ENCODE data around the gene WDR43. TPM values are rescaled to one million over a fixed set of nuclear protein-coding genes. Genes with fewer than 3 reads are reported as not detected.

Gene WDR43
- total and polyA plus RNA-seq, 7 donors = 8.4 to 45.3 (median 24.9) TPM

GRCh38 chr2:28895189-28895893, 874 bp downstream of the WDR43 start:
- peaks cover 0 to 44% (median 32%) of the 10 kb centered on the region in 4 donors for H3K4me1 ChIP-seq
- intact Hi-C loops (cut with DNase I) = loop anchor here (10.0 kb wide), 1 partner anchor 331 kb away; no protein-coding TSS in a partner anchor
- peak overlapping the region; percentile 75 to 100 (median 88) for H3K4me3 ChIP-seq
- peak; percentile 69 for DNase-seq
- H3K27me3 ChIP-seq = no peaks in the 10 kb centered on the region
- H3K27ac ChIP-seq = peak overlapping the region; percentile 81 to 90 (median 84)
- H3K9me3 ChIP-seq = no peaks in the 10 kb centered on the region
- WGBS, 2 donors = 0% methylated on average over 19 of the region's 19 CpGs
- TF ChIP-seq EP300 (IDR thresholded peaks at IDR 0.05) (no peak), POLR2A (IDR thresholded peaks at IDR 0.05) (no peak), CTCF (IDR thresholded peaks at IDR 0.05) (no peak), POLR2AphosphoS5 (IDR thresholded peaks at IDR 0.05) (no peak)
- no peaks in the 10 kb centered on the region for H3K36me3 ChIP-seq

- Histone ChIP-seq H3K27me3 (no peaks in the 10 kb centered on the region), H3K4me1 (peaks cover 0 to 44% (median 32%) of the 10 kb centered on the region in 4 donors), H3K4me3 (no peak overlapping the region)
Measured at GRCh38 chr2:28896906-28897305, 2.4 kb downstream of the WDR43 start.

GRCh38 chr2:28898048-28898447, 3.6 kb downstream of the WDR43 start:
- Histone ChIP-seq H3K36me3 (peaks cover 0 to 12% (median 4%) of the 10 kb centered on the region in 4 donors), H3K27ac (no peak overlapping the region), H3K9me3 (no peaks in the 10 kb centered on the region), H3K27me3 (no peaks in the 10 kb centered on the region), H3K4me3 (no peak overlapping the region), H3K4me1 (peaks cover 0 to 44% (median 32%) of the 10 kb centered on the region in 4 donors)
- DNase-seq = no peak
- TF ChIP-seq POLR2A (IDR thresholded peaks at IDR 0.05) (no peak), CTCF (IDR thresholded peaks at IDR 0.05) (no peak), POLR2AphosphoS5 (IDR thresholded peaks at IDR 0.05) (no peak), EP300 (IDR thresholded peaks at IDR 0.05) (no peak)
- intact Hi-C loops (cut with DNase I) = loop anchor here (10.0 kb wide), 1 partner anchor 333 kb away; no protein-coding TSS in a partner anchor
- WGBS, 2 donors = 28 to 61% methylated on average over 1 of the region's 1 CpG

More at GRCh38 chr2:28896906-28897305, 2.4 kb downstream of the WDR43 start:
- DNase-seq = no peak
- H3K36me3 ChIP-seq = peaks cover 0 to under 1% (median 0%) of the 10 kb centered on the region in 4 donors
- no peaks in the 10 kb centered on the region for H3K9me3 ChIP-seq
- intact Hi-C loops (cut with DNase I) = loop anchor here (10.0 kb wide), 1 partner anchor 332 kb away; no protein-coding TSS in a partner anchor
- WGBS, 2 donors = 61 to 74% methylated on average over 2 of the region's 2 CpGs
- TF ChIP-seq EP300 (IDR thresholded peaks at IDR 0.05) (no peak), CTCF (IDR thresholded peaks at IDR 0.05) (no peak), POLR2AphosphoS5 (IDR thresholded peaks at IDR 0.05) (no peak), POLR2A (IDR thresholded peaks at IDR 0.05) (no peak)
- no peak overlapping the region for H3K27ac ChIP-seq

- H3K4me1 ChIP-seq = peaks cover 0 to 44% (median 35%) of the 10 kb centered on the region in 4 donors
- no peak for DNase-seq
- H3K4me3 ChIP-seq = no peak overlapping the region
- H3K27me3 ChIP-seq = no peaks in the 10 kb centered on the region
- TF ChIP-seq CTCF (IDR thresholded peaks at IDR 0.05) = no peak
- TF ChIP-seq EP300 (IDR thresholded peaks at IDR 0.05) = no peak
- no peak for TF ChIP-seq POLR2A (IDR thresholded peaks at IDR 0.05)
- no peak for TF ChIP-seq POLR2AphosphoS5 (IDR thresholded peaks at IDR 0.05)
- H3K9me3 ChIP-seq = no peaks in the 10 kb centered on the region
- intact Hi-C loops (cut with DNase I) = no loop called here
- WGBS, 2 donors = 62 to 69% methylated on average over 2 of the region's 2 CpGs
- peaks cover 0 to 23% (median 8%) of the 10 kb centered on the region in 4 donors for H3K36me3 ChIP-seq
- H3K27ac ChIP-seq = no peak overlapping the region
Measured at GRCh38 chr2:28901202-28901601, 6.7 kb downstream of the WDR43 start.

All from sigmoid colon (tissue), 7 donors.